A673 (cell line): Measurements from ENCODE around the gene TBC1D22A. TPM values are rescaled to one million over a fixed set of nuclear protein-coding genes. Genes with fewer than 3 reads are reported as not detected.

ENCODE experiments used
- BruUV-seq: library from RNA; stranded (reverse); fragments of 400-500 nt; replicated peaks from 2 replicates; lab custom pipeline; 2021; lab: Mats Ljungman, UMichigan
- CTCF ChIA-PET: fragments of 300-600 bp; sonication (Branson Sonifier 250); formaldehyde crosslinking; loops from one replicate; lab custom pipeline; 2022; ENCODE audit warnings: antibody characterized with exemption; lab: Charles Lee
- POLR2A ChIA-PET: fragments of 300-600 bp; sonication (Branson Sonifier 250); formaldehyde crosslinking; loops from one replicate; lab custom pipeline; 2022; ENCODE audit warnings: antibody characterized with exemption; ENCODE audit not compliant: low non-redundant PET; lab: Charles Lee
- DNase-seq: peaks from one replicate; pipeline ENCODE4 v3.0.0-alpha.2; 2015; ENCODE audit warnings: low spot score
- H3K27ac ChIP-seq: fragments of 200-600 bp; sonication (generic); 2 replicates; pipeline ENCODE4 v1.5.1; 2016; ENCODE audit warnings: mixed run types, low read depth, mild to moderate bottlenecking, mixed read lengths, antibody characterized with exemption, low read length; ENCODE audit not compliant: poor library complexity, severe bottlenecking
- H3K27me3 ChIP-seq: fragments of 200-600 bp; sonication (generic); replicated peaks from 2 replicates; pipeline ENCODE4 v1.6.1; 2017; ENCODE audit warnings: mixed run types, low read depth, mild to moderate bottlenecking, mixed read lengths, antibody characterized with exemption, low read length; ENCODE audit not compliant: insufficient read depth, poor library complexity
- H3K36me3 ChIP-seq: fragments of 200-600 bp; sonication (generic); 2 replicates; pipeline ENCODE4 v1.6.1; 2016; ENCODE audit warnings: mixed run types, mild to moderate bottlenecking, mixed read lengths, antibody characterized with exemption, low read length; ENCODE audit not compliant: insufficient read depth, poor library complexity, severe bottlenecking
- H3K4me1 ChIP-seq: fragments of 200-600 bp; sonication (generic); 2 replicates; pipeline ENCODE4 v1.6.1; 2017; ENCODE audit warnings: mixed run types, mild to moderate bottlenecking, mixed read lengths, antibody characterized with exemption, low read length; ENCODE audit not compliant: insufficient read depth, poor library complexity, severe bottlenecking
- H3K4me3 ChIP-seq: fragments of 200-600 bp; sonication (generic); 2 replicates; pipeline ENCODE4 v1.5.1; 2016; ENCODE audit warnings: low read depth, mixed run types, mild to moderate bottlenecking, mixed read lengths, low read length; ENCODE audit not compliant: poor library complexity, severe bottlenecking
- H3K9me3 ChIP-seq: fragments of 200-600 bp; sonication (generic); 2 replicates; pipeline ENCODE4 v1.6.1; 2016; ENCODE audit warnings: mixed run types, low read depth, mild to moderate bottlenecking, mixed read lengths, antibody characterized with exemption, low read length; ENCODE audit not compliant: poor library complexity, severe bottlenecking
- CTCF ChIP-seq: fragments of 300-800, 200-600 bp; sonication (generic); conservative IDR thresholded peaks from 2 replicates; pipeline ENCODE4 v1.5.1; 2017; ENCODE audit warnings: low read depth, mild to moderate bottlenecking, antibody characterized with exemption, low read length, moderate library complexity, mixed read lengths
- EZH2 ChIP-seq: fragments of 200-600 bp; sonication (generic); IDR thresholded peaks from 2 replicates; pipeline ENCODE4 v1.6.1; 2017; ENCODE audit warnings: borderline replicate concordance, low read depth, mild to moderate bottlenecking, mixed read lengths, antibody characterized with exemption, low read length; ENCODE audit not compliant: poor library complexity, severe bottlenecking
- intact Hi-C: fragments of 100-400 bp; cut with micrococcal nuclease; formaldehyde crosslinking; loops from one replicate; pipeline ENCODE4 v1.10.0; 2022; ENCODE audit not compliant: unreplicated experiment
- total RNA-seq: library from RNA; stranded (reverse); gene quantifications from 2 replicates; pipeline ENCODE4 v1.2.3, GENCODE V29; 2021

TBC1D22A gene
- total RNA-seq, 1 experiment from 2014 or later: 22.5 TPM

- no peaks in the 10 kb centered on the region for H3K27me3 ChIP-seq
- intact Hi-C loops: no loop called here
- ChIA-PET CTCF (no interaction called here), POLR2A (interaction anchor here (0.6 kb wide), 1 partner anchor 103 kb away, joined by 3 read pairs; no protein-coding TSS in a partner anchor)
- no peak for DNase-seq
- no peak overlapping the region for H3K4me3 ChIP-seq
- no peak for TF ChIP-seq EZH2
- TF ChIP-seq CTCF: no peak
- H3K9me3 ChIP-seq: no peaks in the 10 kb centered on the region
- no peak overlapping the region for H3K27ac ChIP-seq
- no TSS peak for BruUV-seq
- H3K4me1 ChIP-seq: peaks cover 16% of the 10 kb centered on the region
- H3K36me3 ChIP-seq: no peaks in the 10 kb centered on the region
Observed at GRCh38 chr22:47094861-47095330, 332.4 kb downstream of the TBC1D22A start.

GRCh38 chr22:47095395-47096122 is 333.1 kb downstream of the TBC1D22A start:
- no TSS peak for BruUV-seq
- TF ChIP-seq CTCF: no peak
- TF ChIP-seq EZH2: no peak
- H3K4me3 ChIP-seq: no peak overlapping the region
- ChIA-PET CTCF (no interaction called here), POLR2A (interaction anchor here (0.6 kb wide), 1 partner anchor 102 kb away, joined by 3 read pairs; no protein-coding TSS in a partner anchor)
- H3K27ac ChIP-seq: no peak overlapping the region
- H3K4me1 ChIP-seq: peaks cover 16% of the 10 kb centered on the region
- intact Hi-C loops: no loop called here
- H3K27me3 ChIP-seq: no peaks in the 10 kb centered on the region
- no peak for DNase-seq
- no peaks in the 10 kb centered on the region for H3K9me3 ChIP-seq
- no peaks in the 10 kb centered on the region for H3K36me3 ChIP-seq

- POLR2A ChIA-PET: no interaction called here
Observed at GRCh38 chr22:47098121-47098520, 335.7 kb downstream of the TBC1D22A start.

More at GRCh38 chr22:47098121-47098520, 335.7 kb downstream of the TBC1D22A start:
- no TSS peak for BruUV-seq
- Histone ChIP-seq H3K4me3 (no peak overlapping the region), H3K27me3 (no peaks in the 10 kb centered on the region), H3K27ac (no peak overlapping the region), H3K36me3 (no peaks in the 10 kb centered on the region), H3K4me1 (peaks cover 2% of the 10 kb centered on the region), H3K9me3 (no peaks in the 10 kb centered on the region)
- CTCF ChIA-PET: no interaction called here
- no peak for DNase-seq
- TF ChIP-seq EZH2 (no peak), CTCF (no peak)
- intact Hi-C loops: no loop called here
